HG02973 (cell line): ENCODE measurements around the gene SCYL2.
A peak's percentile ranks its signal among the peaks of the same experiment; 100 is the strongest.
"Not testable (repeated sequence)": the region's sequence is repeated elsewhere in the genome, so short reads cannot be mapped to it uniquely, and the experiment has no call there.

ENCODE experiments used
- ATAC-seq: cut with Tn5 transposase; IDR thresholded peaks from one replicate; pipeline ENCODE4 v1.9.1; 2021; ENCODE audit warnings: moderate library complexity; ENCODE audit not compliant: unreplicated experiment

The SCYL2 gene

GRCh38 chr12:100258127-100258526 is 8.8 kb upstream of the SCYL2 start:
- no peak for ATAC-seq

GRCh38 chr12:100263131-100263530 is 3.8 kb upstream of the SCYL2 start:
- ATAC-seq, result no peak

GRCh38 chr12:100265107-100265506 is 1.9 kb upstream of the SCYL2 start:
- not testable (repeated sequence) for ATAC-seq

- no peak for ATAC-seq
These were observed 1.0 kb upstream of the SCYL2 start for GRCh38 chr12:100265732-100266584.

GRCh38 chr12:100266585-100266834 is 467 bp upstream of the SCYL2 start:
- peak; percentile 75 for ATAC-seq

- peak; percentile 7 for ATAC-seq
These were observed 765 bp downstream of the SCYL2 start for GRCh38 chr12:100267603-100268281.

GRCh38 chr12:100268835-100269564 is 2.0 kb downstream of the SCYL2 start:
- no peak for ATAC-seq

GRCh38 chr12:100273782-100274181 is 6.8 kb downstream of the SCYL2 start:
- ATAC-seq, result no peak

- no peak for ATAC-seq
These were observed 7.3 kb downstream of the SCYL2 start for GRCh38 chr12:100274291-100274690.

- ATAC-seq, result no peak
These were observed 12.2 kb downstream of the SCYL2 start for GRCh38 chr12:100279159-100279558.

GRCh38 chr12:100279607-100280244 is 12.7 kb downstream of the SCYL2 start:
- ATAC-seq, result no peak

- ATAC-seq, result not testable (repeated sequence)
These were observed 17.6 kb downstream of the SCYL2 start for GRCh38 chr12:100284556-100284955.

- ATAC-seq, result no peak
These were observed 22.1 kb downstream of the SCYL2 start for GRCh38 chr12:100289038-100289437.

GRCh38 chr12:100290016-100290415 is 23.0 kb downstream of the SCYL2 start:
- ATAC-seq, result no peak

- no peak for ATAC-seq
These were observed 26.0 kb downstream of the SCYL2 start for GRCh38 chr12:100293017-100293416.

GRCh38 chr12:100294366-100294765 is 27.4 kb downstream of the SCYL2 start:
- ATAC-seq, result not testable (repeated sequence)

- no peak for ATAC-seq
These were observed 29.0 kb downstream of the SCYL2 start for GRCh38 chr12:100295764-100296555.

- ATAC-seq, result no peak
These were observed 35.1 kb downstream of the SCYL2 start for GRCh38 chr12:100302081-100302480.

- no peak for ATAC-seq
These were observed 36.9 kb downstream of the SCYL2 start for GRCh38 chr12:100303831-100304230.

GRCh38 chr12:100304334-100304733 is 37.4 kb downstream of the SCYL2 start:
- ATAC-seq, result not testable (repeated sequence)

GRCh38 chr12:100308138-100308537 is 41.2 kb downstream of the SCYL2 start:
- ATAC-seq, result not testable (repeated sequence)
